SU-DHL-6 (cell line): ENCODE measurements around the gene COL1A1.

Experiments
- CTCF ChIP-seq: fragments of 200-600 bp; sonication (generic); IDR thresholded peaks from one replicate; pipeline ENCODE4 v1.5.1; 2017; ENCODE audit warnings: antibody characterized with exemption, mild to moderate bottlenecking, low read length, moderate library complexity; ENCODE audit not compliant: insufficient read depth, poor library complexity, severe bottlenecking
- EZH2phosphoT487 ChIP-seq: fragments of 200-600 bp; sonication (generic), shearing (Covaris generic); conservative IDR thresholded peaks from 2 replicates; pipeline ENCODE4 v1.6.1; 2018; ENCODE audit warnings: mild to moderate bottlenecking, antibody characterized with exemption, low read length, moderate library complexity, mixed read lengths

GRCh38 chr17:50146230-50146926 is 55.1 kb downstream of the COL1A1 start:
- TF ChIP-seq CTCF (no peak), EZH2phosphoT487 (no peak)
